Measurements from ENCODE around the gene HIPK1.

Gene HIPK1

DNA sequence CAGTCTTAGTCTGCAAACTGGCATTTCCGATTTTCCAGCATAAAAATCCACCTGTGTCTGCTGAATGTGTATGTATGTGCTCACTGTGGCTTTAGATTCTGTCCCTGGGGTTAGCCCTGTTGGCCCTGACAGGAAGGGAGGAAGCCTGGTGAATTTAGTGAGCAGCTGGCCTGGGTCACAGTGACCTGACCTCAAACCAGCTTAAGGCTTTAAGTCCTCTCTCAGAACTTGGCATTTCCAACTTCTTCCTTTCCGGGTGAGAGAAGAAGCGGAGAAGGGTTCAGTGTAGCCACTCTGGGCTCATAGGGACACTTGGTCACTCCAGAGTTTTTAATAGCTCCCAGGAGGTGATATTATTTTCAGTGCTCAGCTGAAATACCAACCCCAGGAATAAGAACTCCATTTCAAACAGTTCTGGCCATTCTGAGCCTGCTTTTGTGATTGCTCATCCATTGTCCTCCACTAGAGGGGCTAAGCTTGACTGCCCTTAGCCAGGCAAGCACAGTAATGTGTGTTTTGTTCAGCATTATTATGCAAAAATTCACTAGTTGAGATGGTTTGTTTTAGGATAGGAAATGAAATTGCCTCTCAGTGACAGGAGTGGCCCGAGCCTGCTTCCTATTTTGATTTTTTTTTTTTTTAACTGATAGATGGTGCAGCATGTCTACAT is 47.6 kb downstream of the HIPK1 start:
- intact Hi-C loops (cut with DNase I), result loop anchor here (5.0 to 10.0 kb wide), 2 partner anchors 142 to 241 kb away; no protein-coding TSS in a partner anchor
- no peak for DNase-seq

DNA sequence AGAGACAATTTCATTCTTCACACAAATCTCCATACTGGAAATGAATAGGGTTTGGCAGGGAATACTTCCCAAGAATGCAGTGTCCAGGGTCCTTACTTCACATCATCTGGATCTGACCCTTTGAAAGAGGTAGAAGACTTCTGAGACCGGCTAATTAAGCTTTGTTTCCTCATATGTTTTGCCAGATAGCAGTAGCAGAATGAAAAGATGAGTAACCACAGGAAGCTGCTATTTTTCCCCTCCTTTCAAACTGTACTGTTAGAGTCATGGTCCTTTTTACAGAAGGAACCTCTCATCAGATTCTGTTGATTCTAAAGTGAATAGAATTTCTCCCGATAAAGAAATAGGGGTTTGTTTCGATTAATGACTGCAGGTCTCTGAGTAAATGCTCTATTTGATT is 48.8 kb downstream of the HIPK1 start:
- intact Hi-C loops (cut with DNase I), result loop anchor here (1.0 to 10.0 kb wide), 3 partner anchors 143 to 305 kb away; no protein-coding TSS in a partner anchor
- no peak for DNase-seq

DNA sequence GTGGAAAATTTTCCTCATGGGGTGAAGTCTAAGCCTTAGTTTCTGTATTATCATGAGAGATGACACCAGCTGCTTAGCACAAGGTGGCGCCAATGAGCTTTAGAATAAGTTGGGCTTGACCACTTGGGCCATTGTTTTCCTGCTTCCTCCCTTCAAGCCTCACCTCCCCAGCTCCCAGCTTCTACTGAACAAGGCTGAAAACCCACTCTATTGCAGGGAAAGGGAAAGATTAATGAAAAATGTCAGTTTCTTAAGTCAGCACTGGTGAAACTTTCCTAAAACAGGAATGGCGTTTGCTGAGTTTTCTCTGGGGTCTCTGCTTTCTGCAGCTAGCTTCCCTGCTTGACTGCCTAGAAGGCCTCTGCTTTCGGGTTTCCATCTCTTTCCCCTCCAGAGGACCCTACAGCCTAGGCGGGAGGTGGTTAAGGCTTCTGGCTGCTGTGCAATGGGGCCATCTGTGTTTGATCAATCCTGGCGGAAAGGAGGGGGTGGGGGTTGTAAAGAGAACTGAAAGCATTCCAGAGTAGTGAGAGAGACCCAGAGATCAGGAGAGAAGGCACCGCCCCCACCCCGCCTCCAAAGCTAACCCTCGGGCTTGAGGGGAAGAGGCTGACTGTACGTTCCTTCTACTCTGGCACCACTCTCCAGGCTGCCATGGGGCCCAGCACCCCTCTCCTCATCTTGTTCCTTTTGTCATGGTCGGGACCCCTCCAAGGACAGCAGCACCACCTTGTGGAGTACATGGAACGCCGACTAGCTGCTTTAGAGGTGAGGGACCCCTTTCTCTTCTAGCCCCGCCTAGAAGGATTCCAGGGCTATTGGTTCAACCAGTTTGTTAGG is 50.0 kb downstream of the HIPK1 start, which contains the start of gene OLFML3:
OLFML3 (plus strand) TSS at position 612 of the 840 bp plus-strand sequence; CDS start at position 655, 43 bp downstream.
- peak in 9 of 10 donors; percentile 46 to 95 (median 79) for DNase-seq
- intact Hi-C loops (cut with DNase I), result loop anchor here (1.0 to 10.0 kb wide), 3 partner anchors 144 to 304 kb away; no protein-coding TSS in a partner anchor

DNA sequence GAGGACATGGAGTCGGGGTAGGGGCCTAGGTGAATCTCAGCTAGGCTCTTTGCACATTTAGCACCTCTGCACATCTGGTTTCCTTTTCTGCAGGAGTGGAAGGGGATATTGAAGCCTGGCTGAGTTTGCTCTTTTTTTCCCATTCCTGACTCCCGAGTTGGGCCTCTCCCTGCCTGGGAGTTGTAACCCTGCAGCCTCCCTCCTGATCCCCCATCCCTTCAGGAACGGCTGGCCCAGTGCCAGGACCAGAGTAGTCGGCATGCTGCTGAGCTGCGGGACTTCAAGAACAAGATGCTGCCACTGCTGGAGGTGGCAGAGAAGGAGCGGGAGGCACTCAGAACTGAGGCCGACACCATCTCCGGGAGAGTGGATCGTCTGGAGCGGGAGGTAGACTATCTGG is 51.0 kb downstream of the HIPK1 start:
- peak in 2 of 10 donors; percentile 38 to 84 for DNase-seq
- intact Hi-C loops (cut with DNase I), result no loop called here

DNA sequence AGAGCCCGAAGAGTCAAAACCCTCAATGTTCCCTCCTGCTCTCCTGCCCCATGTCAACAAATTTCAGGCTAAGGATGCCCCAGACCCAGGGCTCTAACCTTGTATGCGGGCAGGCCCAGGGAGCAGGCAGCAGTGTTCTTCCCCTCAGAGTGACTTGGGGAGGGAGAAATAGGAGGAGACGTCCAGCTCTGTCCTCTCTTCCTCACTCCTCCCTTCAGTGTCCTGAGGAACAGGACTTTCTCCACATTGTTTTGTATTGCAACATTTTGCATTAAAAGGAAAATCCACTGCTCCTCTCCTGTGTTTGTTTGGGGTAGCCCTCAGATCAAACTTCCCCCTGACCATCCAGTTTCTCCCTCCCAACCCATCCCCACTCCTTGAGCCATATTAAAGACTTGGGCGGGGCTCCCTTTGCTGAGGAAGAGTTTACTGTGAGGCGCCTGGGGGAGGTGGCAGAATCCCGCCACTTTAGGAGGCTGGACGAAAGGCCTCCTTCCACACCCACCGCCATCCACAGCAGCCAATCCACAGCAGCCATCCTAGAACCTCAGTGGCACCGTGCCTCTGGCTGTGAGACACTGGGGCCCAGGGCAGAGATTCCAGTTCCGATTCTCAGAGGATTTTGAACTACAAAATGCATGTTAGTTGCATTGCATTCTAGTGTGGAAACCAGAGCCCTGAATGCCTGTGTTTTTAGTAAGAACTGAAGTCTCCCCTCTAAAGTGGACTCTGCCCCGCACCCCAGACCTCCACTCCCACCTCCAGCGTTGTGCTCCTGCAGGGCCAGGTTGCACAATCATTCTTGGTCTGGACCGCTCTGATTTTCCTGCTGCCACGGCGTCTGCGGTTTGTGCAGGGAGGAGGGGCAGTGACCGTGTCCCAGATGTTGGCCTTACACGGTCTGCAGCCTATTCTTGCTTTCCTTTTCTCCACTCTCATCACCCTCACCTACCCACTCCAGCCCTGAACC is 53.1 kb downstream of the HIPK1 start:
- intact Hi-C loops (cut with DNase I), result no loop called here
- no peak for DNase-seq

DNA sequence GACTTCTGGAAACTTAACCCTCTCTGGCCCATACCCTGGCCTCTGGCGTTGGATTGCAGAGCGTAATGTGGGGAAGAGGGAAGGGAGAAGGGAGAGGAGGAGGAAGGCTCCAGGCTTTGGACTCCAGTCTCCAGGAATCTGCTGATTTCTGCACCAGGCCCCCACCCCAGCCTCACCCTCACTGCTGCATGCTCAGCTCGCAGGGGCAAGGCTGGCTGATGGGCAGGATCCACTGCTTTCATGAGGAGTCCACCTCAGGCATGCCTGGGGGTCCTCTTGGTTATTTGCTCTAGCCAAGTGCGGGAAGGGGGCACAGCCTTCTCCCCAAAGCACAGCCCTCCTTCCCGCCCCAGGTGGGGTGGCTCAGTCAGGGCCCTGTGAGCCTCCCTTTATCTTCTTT is 53.8 kb downstream of the HIPK1 start:
- no peak for DNase-seq
- intact Hi-C loops (cut with DNase I), result no loop called here

DNA sequence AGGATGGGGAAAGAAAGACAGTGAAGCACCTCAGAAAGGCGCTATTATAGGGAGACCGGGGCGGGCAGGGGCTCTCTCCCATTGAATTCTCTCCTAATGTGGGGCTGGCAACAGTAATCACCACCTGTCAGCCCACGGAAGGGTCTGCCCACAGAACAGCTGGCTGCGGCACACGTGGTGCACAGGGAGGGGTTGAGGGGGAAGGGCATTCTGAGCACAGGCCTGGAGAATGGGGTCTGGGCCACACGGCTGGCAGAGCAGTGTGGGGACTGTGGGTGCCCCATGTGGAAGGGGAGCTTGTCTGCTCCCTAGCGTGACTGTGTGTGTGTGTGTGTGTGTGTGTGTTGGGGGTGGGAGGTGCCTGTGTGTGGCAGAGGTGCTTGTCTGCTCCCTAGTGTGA is 54.3 kb downstream of the HIPK1 start:
- DNase-seq, result peak in 1 of 10 donors; percentile 50
- intact Hi-C loops (cut with DNase I), result no loop called here

DNA sequence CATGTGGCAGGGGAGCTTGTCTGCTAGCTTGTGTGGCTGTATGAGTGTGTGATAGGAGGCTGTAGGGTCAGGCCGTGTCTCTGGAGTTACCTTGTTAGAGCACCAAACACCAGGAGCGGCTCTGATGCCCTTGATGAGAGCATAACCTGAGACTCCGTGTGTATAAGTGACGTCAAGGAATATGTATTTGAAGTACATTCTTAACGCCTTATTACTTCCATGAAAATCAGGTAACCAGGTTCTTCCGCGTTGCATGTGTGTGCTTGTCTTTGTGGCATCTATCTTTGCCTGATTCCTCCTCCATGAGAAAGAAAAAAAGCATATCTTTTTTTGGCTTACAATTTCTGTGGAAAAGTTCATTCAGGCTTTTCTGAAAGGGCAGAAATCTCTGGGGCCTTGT is 54.7 kb downstream of the HIPK1 start:
- intact Hi-C loops (cut with DNase I), result no loop called here

DNA sequence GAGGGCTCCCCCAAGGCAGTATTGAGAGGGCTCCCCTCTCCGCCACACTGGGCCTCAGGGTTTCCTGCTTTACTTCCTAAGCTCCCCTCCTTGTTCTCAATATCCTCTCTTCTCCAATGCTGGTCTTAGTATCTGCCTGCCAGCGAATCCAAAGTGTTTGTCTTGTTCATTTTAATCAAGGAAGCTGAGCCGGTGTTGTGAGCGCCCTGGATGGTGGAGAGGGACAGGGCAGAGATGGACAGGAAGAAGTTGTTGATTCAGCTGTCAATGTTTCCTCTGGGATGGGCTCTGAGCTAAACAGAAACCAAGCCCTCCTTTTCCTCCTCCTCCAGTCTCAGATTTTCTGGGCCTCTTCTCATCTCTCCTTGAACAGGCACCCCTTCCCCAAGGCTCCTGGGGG is 55.6 kb downstream of the HIPK1 start:
- intact Hi-C loops (cut with DNase I), result no loop called here
- DNase-seq, result no peak

More for the DNA sequence above, 54.7 kb downstream of the HIPK1 start:
- no peak for DNase-seq

DNA sequence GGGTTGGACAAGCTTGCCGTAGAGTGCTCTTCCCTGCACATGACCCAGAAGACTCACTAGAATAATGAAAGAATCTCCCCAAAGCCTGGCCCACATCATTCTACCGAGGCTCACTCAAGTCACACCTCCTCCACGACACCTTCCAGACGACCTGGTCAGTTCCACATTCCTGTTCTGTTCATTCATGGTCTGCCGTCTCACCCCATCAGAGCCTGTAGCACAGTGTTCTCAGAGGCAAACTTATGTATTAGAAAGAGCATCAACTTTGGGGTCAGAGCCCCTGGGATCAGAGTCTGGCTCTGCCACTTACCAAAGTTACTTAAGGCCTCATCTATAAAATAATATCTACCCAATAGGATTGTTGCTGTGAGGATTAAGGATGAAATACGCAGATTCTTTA is 57.7 kb downstream of the HIPK1 start:
- intact Hi-C loops (cut with DNase I), result no loop called here
- no peak for DNase-seq

DNA sequence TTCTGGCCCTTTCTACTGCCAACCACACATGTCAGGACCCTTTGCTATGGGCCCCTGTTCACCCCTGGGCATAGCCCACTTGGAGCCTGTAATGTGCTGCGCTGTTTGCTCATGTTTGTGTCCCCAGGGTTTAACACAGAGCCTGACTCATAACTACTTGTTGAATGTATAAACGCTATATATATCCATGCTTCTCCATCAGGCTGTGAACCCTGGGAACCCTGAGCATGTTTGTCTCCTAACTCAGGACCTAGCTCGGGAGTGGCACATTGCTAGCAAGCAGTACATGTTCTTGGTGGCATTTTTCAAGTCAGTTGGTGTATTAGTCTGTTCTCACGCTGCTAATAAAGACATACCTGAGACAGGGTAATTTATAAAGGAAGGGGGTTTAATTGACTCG is 58.1 kb downstream of the HIPK1 start:
- intact Hi-C loops (cut with DNase I), result no loop called here
- DNase-seq, result no peak

DNA sequence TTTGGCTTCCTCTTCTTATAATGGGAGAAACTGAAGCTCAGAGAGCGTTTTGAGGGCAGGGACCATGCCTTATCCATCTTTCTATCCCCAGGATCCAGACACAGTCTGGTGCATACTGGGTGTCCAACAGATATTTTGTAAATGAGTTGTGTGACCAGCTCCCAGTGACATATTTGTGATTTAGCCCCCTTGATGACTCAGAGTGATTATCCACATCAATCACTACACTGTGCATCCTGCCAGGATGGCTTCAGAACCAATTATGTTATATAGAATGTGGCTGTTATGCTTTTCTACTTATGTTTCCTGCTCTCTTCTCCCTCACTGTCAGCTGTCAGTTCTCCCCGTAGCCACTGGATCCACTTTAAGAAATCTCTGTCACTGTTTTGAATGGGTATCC is 61.4 kb downstream of the HIPK1 start:
- DNase-seq, result no peak
- intact Hi-C loops (cut with DNase I), result no loop called here

DNA sequence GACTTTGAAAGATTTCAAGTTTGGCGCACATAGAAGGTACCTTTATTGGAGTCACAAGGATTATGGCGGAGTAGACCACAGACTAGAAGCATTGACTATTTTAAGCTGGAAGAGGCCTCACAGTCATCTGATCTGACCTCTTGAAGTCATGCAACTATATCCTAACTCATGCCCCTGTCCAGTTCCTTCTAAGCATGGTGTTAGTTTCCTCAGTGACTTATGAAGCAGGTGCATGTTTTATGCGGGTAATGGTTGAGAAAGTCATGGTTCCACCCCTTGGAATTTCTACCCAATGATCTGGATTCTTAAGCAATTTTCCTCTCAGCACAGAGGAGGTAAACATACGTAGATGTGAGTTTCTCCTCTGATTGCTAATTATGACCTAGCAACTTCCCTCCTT is 61.8 kb downstream of the HIPK1 start:
- no peak for DNase-seq

DNA sequence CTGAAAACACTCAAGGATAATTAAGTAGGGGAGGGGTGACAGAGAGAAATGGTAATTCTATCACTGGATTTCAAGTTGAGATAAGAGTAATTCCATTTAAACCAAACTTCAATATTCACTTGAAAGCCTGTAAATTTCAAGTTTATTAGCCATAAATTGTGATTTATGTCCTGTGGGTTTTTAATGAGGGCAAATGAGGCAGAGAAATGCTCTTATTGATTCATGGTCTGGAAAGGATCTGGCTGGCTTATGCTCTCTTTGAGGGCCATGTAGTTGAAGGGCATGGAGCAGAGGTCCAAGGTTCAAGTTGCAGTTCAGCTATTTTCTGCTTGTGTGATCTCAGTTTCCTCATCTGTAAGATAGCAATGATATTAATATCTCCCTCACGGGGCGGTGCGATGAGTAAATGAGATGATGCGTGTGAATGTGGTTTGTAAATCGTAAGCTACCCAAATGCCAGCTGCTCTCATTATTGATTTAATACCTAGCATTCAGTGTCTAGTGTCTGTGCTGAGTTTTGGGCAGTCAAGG is 62.4 kb downstream of the HIPK1 start:
- DNase-seq, result no peak
- intact Hi-C loops (cut with DNase I), result no loop called here

More for the DNA sequence above, 61.8 kb downstream of the HIPK1 start:
- intact Hi-C loops (cut with DNase I), result no loop called here

DNA sequence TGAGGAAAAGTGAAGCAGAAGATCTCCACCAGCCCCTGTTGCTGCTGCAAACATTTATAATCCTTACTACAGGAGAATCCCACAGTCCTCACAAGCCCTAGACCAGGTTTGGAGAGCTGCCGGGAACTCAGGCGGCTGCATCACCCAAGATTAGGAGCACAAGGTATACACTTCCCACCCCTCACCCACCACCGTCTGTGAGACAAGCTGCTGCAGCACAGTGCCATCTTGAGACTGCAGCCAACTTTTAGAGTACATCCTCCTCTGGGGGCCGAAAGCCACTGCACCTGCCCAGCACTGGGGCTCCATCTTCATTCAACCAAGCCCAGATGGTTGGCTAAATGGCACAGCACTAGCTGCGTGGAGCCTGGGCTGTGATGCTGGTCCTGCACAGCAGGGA is 63.9 kb downstream of the HIPK1 start:
- intact Hi-C loops (cut with DNase I), result no loop called here

DNA sequence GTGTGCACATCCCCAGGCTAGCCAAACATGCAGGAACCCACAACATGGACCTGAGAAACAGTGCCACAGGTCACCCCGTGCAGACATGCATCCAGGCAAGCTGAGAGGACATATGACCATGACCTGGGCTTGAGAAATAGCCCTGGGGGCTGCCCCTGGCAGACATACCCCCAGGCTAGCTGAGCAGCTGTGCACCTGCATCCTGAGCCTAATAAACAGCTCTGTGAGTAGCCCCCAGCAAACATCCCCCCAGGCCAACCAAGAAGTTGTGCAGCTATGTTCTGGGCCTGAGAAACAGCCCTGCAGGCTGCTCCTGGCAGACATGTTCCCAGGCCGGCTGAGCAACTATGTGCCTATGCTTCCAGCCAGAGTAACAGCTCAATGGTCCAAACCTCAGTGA is 64.6 kb downstream of the HIPK1 start:
- intact Hi-C loops (cut with DNase I), result no loop called here

More for the DNA sequence above, 63.9 kb downstream of the HIPK1 start:
- peak in 7 of 10 donors; percentile 38 to 92 (median 64) for DNase-seq

DNA sequence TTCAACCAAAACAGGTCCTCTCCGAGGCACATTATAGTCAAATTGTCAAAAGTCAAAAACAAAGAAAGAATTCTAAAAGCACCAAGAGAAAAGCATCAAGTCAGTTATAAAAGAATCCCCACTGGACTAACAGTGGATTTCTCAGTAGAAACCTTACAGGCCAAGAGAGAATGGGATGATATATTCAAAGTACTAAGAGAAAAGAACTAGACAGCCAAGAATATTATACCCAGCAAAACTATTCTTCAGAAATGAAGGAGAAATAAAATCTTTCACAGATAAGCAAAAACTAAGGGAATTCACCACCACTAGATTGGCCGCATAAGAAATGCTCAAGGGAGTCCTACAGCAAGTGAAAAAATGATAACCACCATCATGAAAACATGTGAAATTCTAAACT is 66.3 kb downstream of the HIPK1 start:
- intact Hi-C loops (cut with DNase I), result no loop called here
- no peak for DNase-seq

More for the DNA sequence above, 64.6 kb downstream of the HIPK1 start:
- DNase-seq, result no peak

DNA sequence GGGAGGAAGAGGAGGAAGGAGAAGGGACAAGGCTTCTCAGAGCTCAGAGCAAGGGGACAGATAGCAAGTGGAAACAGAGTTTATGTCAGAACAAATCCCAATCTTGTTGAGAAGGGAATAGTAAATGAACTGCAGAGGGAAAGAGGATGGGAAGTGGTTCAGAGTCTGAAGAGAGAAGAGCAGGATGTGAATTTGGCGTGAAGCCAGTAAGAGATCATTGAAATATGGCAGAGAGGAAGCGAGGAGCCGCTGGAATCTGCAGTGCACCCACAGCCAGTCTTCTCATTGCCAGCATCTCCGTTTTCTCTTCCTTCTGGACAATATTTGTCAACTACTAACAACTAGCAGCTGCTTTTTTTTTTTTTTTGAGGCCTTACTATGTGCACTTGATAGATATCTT is 69.2 kb downstream of the HIPK1 start:
- intact Hi-C loops (cut with DNase I), result no loop called here
- DNase-seq, result no peak

DNA sequence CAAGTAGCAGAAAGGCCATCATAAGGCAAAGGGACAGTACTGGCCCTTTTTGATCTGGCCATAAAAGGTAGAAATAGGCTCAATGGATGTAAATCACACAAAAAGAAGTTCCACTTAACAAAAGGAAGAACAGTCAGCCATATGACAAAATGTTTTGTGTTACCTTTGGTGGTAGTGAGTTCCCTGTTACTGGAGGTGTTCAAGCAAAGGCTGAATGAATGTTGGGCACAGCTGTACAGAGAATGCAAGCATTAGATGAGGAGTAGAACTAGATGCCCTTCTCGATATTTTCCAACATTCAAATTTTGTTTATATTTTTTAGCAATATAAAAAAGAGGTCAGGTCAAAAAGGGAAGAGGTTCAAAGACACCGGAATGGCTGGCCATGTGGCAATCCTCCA is 70.1 kb downstream of the HIPK1 start:
- intact Hi-C loops (cut with DNase I), result no loop called here
- DNase-seq, result no peak

DNA sequence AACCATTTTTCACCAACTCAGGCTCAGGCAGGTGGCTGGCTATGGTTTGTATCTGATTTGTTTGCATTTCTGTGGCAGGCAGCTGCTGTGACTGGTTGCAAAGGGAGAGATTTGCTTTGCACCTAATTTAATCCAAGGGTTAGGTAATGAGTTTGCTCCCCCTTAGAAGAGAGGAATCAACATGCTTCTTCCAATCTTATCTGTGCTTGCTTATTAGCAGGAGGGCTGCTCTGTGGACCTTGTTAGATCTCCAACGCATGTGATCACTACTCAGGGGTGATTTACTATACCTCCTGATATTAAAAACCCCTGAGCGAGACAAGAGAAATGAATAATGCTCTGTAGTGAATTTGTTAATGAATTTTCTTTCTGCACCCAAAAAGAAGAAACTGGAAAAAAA is 70.7 kb downstream of the HIPK1 start:
- intact Hi-C loops (cut with DNase I), result no loop called here
- DNase-seq, result no peak

All from posterior cingulate gyrus (tissue), 11 donors.